ENCODE measurements around the gene ZFYVE1.
"Not testable (repeated sequence)": the region's sequence is repeated elsewhere in the genome, so short reads cannot be mapped to it uniquely, and the experiment has no call there.

Gene ZFYVE1

DNA sequence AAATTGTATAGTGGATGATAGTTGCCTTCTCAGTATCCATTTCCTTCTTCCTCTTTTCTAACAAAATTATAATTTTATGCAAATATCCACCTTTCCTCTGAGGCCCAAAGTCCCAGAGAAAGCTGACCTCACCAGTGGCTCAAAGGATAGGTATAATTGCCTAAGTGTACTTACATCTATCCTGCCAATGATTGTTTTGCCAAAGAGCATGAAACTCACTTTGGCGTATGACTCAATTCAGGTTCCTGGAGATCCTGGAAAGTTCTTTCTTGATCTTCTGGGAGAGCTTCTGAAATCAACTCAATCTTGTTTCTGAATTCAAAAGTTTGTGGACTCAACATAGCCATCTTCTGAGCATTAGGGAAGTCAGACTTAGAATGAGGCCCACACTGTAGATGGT, 20.9 kb upstream of the ZFYVE1 start:
- Histone ChIP-seq H4K20me1 (ENCODE audit: insufficient read depth) (no peaks in the 10 kb centered on the region), H3K4me1 (ENCODE audit: low read depth, poor library complexity, severe bottlenecking) (no peaks in the 10 kb centered on the region), H3K27ac (no peak overlapping the region), H3K9ac (no peak overlapping the region), H3K4me2 (no peak overlapping the region), H2AFZ (ENCODE audit: low read depth) (no peak overlapping the region), H3K79me2 (ENCODE audit: insufficient read depth, low read depth) (no peaks in the 10 kb centered on the region), H3K36me3 (ENCODE audit: insufficient read depth) (no peaks in the 10 kb centered on the region), H3K4me3 (IDR thresholded peaks at IDR 0.05; ENCODE audit: insufficient read depth, low read depth, low read length) (no peak overlapping the region), H3K27me3 (ENCODE audit: insufficient read depth, low read depth) (no peaks in the 10 kb centered on the region)
- TF ChIP-seq, protein P1, sequence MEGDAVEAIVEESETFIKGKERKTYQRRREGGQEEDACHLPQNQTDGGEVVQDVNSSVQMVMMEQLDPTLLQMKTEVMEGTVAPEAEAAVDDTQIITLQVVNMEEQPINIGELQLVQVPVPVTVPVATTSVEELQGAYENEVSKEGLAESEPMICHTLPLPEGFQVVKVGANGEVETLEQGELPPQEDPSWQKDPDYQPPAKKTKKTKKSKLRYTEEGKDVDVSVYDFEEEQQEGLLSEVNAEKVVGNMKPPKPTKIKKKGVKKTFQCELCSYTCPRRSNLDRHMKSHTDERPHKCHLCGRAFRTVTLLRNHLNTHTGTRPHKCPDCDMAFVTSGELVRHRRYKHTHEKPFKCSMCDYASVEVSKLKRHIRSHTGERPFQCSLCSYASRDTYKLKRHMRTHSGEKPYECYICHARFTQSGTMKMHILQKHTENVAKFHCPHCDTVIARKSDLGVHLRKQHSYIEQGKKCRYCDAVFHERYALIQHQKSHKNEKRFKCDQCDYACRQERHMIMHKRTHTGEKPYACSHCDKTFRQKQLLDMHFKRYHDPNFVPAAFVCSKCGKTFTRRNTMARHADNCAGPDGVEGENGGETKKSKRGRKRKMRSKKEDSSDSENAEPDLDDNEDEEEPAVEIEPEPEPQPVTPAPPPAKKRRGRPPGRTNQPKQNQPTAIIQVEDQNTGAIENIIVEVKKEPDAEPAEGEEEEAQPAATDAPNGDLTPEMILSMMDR (conservative IDR thresholded peaks at IDR 0.05; ENCODE audit: low read depth, low read length) = no peak

DNA sequence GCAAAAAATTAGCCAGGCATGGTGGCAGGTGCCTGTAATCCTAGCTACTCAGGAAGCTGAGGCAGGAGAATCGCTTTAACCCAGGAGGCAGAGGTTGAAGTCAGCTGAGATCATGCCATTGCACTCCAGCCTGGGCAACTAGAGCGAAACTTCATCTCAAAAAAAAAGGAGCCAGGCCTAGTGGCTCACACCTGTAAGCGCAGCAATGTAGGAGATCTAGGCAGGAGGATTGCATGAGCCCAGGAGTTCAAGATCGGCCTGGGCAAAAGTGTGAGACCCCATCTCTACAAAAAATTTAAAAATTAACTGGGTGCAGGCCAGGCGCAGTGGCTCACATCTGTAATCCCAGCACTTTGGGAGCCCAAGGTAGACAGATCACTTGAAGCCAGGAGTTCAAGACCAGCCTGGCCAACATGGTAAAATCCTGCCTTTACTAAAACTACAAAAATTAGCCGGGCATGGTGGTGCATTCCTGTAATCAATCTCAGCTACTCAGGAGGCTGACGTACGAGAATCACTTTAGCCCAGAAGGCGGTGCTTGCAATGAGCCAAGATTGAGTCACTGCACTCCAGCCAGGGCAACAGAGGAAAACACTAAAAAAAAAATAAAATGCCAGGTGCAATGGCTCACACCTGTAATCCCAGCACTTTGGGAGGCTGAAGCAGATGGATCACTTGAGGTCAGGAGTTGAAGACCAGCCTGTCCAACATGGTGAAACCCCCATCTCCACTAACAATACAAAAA, 10.0 kb upstream of the ZFYVE1 start:
- H3K27ac ChIP-seq; H3K79me2 ChIP-seq (ENCODE audit: insufficient read depth, low read depth); H3K4me2 ChIP-seq; H3K4me3 ChIP-seq (IDR thresholded peaks at IDR 0.05; ENCODE audit: insufficient read depth, low read depth, low read length); H3K36me3 ChIP-seq (ENCODE audit: insufficient read depth); H2AFZ ChIP-seq (ENCODE audit: low read depth); H3K4me1 ChIP-seq (ENCODE audit: low read depth, poor library complexity, severe bottlenecking); H4K20me1 ChIP-seq (ENCODE audit: insufficient read depth); H3K27me3 ChIP-seq (ENCODE audit: insufficient read depth, low read depth); H3K9ac ChIP-seq: not testable (repeated sequence)

- TF ChIP-seq, protein P1 (conservative IDR thresholded peaks at IDR 0.05; ENCODE audit: low read depth, low read length) = no peak
- Histone ChIP-seq H3K27me3 (ENCODE audit: insufficient read depth, low read depth) (no peaks in the 10 kb centered on the region), H4K20me1 (ENCODE audit: insufficient read depth) (no peaks in the 10 kb centered on the region), H3K36me3 (ENCODE audit: insufficient read depth) (no peaks in the 10 kb centered on the region), H3K4me3 (IDR thresholded peaks at IDR 0.05; ENCODE audit: insufficient read depth, low read depth, low read length) (no peak overlapping the region), H2AFZ (ENCODE audit: low read depth) (peak overlapping the region; percentile 68; the same call in 1 of the 2 replicates), H3K4me2 (peak overlapping the region; percentile 70), H3K9ac (no peak overlapping the region), H3K79me2 (ENCODE audit: insufficient read depth, low read depth) (no peaks in the 10 kb centered on the region), H3K4me1 (ENCODE audit: low read depth, poor library complexity, severe bottlenecking) (peaks cover 15% of the 10 kb centered on the region), H3K27ac (no peak overlapping the region)
Measured at GRCh38 chr14:73027984-73028383, 1.1 kb upstream of the ZFYVE1 start.

GRCh38 chr14:73027546-73027945, 640 bp upstream of the ZFYVE1 start:
- H2AFZ ChIP-seq (ENCODE audit: low read depth) = peak overlapping the region; percentile 68; the same call in 1 of the 2 replicates
- no peak overlapping the region for H3K4me3 ChIP-seq (IDR thresholded peaks at IDR 0.05; ENCODE audit: insufficient read depth, low read depth, low read length)
- H3K4me2 ChIP-seq = peak overlapping the region; percentile 70
- H3K9ac ChIP-seq = no peak overlapping the region; the same call in 1 of the 2 replicates
- H3K79me2 ChIP-seq (ENCODE audit: insufficient read depth, low read depth) = no peaks in the 10 kb centered on the region
- TF ChIP-seq, protein P1 (conservative IDR thresholded peaks at IDR 0.05; ENCODE audit: low read depth, low read length) = no peak
- no peaks in the 10 kb centered on the region for H3K27me3 ChIP-seq (ENCODE audit: insufficient read depth, low read depth)
- H4K20me1 ChIP-seq (ENCODE audit: insufficient read depth) = no peaks in the 10 kb centered on the region
- peaks cover 15% of the 10 kb centered on the region for H3K4me1 ChIP-seq (ENCODE audit: low read depth, poor library complexity, severe bottlenecking)
- H3K27ac ChIP-seq = no peak overlapping the region
- no peaks in the 10 kb centered on the region for H3K36me3 ChIP-seq (ENCODE audit: insufficient read depth)

DNA sequence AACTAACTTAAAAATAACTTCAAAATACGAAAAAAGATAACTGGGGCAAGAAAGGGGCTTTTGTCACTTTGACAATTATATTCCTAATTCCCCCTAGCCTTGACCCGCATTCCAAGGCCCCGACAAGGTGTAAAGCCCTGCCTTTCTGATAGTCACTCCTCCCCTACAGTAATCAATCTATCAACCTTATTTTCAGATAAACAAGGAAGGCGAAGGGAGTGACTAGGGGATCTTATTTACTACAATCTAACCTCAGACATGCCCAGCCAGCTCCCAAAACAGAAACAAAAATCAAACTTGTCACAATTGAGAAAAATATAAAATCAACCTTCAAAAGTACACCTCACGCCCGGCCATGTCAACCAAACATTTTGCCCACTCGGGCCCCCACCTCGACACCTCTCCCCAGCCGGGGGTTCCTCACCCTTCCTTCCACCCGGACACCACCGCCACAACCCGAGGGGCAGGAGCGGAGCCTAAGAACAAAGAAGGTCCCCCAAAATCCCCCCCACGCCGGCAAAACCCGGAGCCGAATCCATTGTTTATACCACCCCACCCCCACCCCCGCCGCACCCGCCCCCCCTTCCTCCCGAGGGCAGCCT, 562 bp downstream of the ZFYVE1 start:
- Histone ChIP-seq H3K36me3 (ENCODE audit: insufficient read depth) (no peaks in the 10 kb centered on the region), H3K4me3 (IDR thresholded peaks at IDR 0.05; ENCODE audit: insufficient read depth, low read depth, low read length) (no peak overlapping the region), H3K27me3 (ENCODE audit: insufficient read depth, low read depth) (no peaks in the 10 kb centered on the region), H4K20me1 (ENCODE audit: insufficient read depth) (no peaks in the 10 kb centered on the region), H3K9ac (peak overlapping the region; percentile 10; the same call in 1 of the 2 replicates), H3K4me1 (ENCODE audit: low read depth, poor library complexity, severe bottlenecking) (peaks cover 15% of the 10 kb centered on the region), H3K27ac (no peak overlapping the region), H3K4me2 (peak overlapping the region; percentile 42; the same call in 1 of the 2 replicates), H2AFZ (ENCODE audit: low read depth) (no peak overlapping the region), H3K79me2 (ENCODE audit: insufficient read depth, low read depth) (no peaks in the 10 kb centered on the region)
- TF ChIP-seq, protein P1 (conservative IDR thresholded peaks at IDR 0.05; ENCODE audit: low read depth, low read length) = no peak

Measured in KMS-11 (cell line).